22Rv1 (cell line): ENCODE data around the gene PDE8B.
A peak's percentile ranks its signal among the peaks of the same experiment; 100 is the strongest.

Experiments used
- ZFX ChIP-seq: fragments of 450-650 bp; IDR thresholded peaks from 2 replicates; pipeline ENCODE4 v1.6.1; 2017; ENCODE audit warnings: antibody characterized with exemption, borderline replicate concordance
- TF ChIP-seq, protein P1 (sequence below): fragments of 450-650 bp; IDR thresholded peaks from 2 replicates; pipeline ENCODE4 v1.5.1; 2017; ENCODE audit warnings: mild to moderate bottlenecking

DNA sequence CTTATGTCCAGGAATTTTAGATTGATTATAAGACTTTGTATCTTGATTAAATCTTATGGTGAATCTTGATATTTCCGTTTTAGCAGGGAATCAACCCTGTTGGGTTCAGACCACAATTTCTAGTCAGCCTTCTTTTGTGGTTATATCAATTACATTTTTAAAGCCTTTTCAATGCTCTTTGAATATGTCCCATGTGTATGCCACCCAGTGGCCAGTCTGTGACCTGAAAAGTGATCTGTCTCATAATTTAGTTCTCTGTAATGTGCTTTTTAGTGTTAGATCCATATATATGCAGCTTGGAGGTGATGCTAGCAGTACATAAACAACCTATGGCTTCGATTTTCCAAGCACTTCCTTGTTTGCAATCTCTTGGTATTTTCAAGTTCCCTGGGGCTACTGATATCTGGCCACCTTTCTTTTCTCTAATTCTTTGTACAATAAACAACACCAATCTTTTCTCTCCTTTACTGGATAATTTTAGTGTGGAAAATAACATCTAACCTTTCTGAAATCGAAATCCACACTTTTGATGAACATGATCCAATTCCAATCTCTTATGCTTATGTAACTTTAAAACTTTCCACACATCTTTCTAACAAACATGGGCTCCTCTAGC, 28.8 kb downstream of the PDE8B start:
- TF ChIP-seq, protein P1, sequence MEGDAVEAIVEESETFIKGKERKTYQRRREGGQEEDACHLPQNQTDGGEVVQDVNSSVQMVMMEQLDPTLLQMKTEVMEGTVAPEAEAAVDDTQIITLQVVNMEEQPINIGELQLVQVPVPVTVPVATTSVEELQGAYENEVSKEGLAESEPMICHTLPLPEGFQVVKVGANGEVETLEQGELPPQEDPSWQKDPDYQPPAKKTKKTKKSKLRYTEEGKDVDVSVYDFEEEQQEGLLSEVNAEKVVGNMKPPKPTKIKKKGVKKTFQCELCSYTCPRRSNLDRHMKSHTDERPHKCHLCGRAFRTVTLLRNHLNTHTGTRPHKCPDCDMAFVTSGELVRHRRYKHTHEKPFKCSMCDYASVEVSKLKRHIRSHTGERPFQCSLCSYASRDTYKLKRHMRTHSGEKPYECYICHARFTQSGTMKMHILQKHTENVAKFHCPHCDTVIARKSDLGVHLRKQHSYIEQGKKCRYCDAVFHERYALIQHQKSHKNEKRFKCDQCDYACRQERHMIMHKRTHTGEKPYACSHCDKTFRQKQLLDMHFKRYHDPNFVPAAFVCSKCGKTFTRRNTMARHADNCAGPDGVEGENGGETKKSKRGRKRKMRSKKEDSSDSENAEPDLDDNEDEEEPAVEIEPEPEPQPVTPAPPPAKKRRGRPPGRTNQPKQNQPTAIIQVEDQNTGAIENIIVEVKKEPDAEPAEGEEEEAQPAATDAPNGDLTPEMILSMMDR = peak; percentile 63
- no peak for TF ChIP-seq ZFX
